Memory B cell (primary cell): Measurements from ENCODE around the gene MAP4K4.
A peak's percentile ranks its signal among the peaks of the same experiment; 100 is the strongest.
"Not testable (repeated sequence)": the region's sequence is repeated elsewhere in the genome, so short reads cannot be mapped to it uniquely, and the experiment has no call there.

Source experiments
- ATAC-seq: fragments of 150-1000 bp; cut with Tn5 transposase; 2 replicates; pipeline ENCODE4 v1.10.0; 2021; ENCODE audit warnings: low read depth, mild to moderate bottlenecking, moderate library complexity
- DNase-seq, 2 donors: peaks; one replicate each; pipeline ENCODE4 v3.0.0; 2022; ENCODE audit warnings: low spot score in 2 of 2
- H3K27ac Mint-ChIP-seq: one replicate; pipeline ENCODE4 v1.8.0; 2022; ENCODE audit warnings: mild to moderate bottlenecking, moderate library complexity, mixed read lengths
- H3K27me3 Mint-ChIP-seq: one replicate; pipeline ENCODE4 v1.8.0; 2022; ENCODE audit warnings: mixed read lengths
- H3K36me3 Mint-ChIP-seq: one replicate; pipeline ENCODE4 v1.8.0; 2022; ENCODE audit warnings: mild to moderate bottlenecking, mixed read lengths
- H3K4me1 Mint-ChIP-seq: one replicate; pipeline ENCODE4 v1.8.0; 2022; ENCODE audit warnings: mixed read lengths
- H3K4me3 Mint-ChIP-seq: one replicate; pipeline ENCODE4 v1.8.0; 2022; ENCODE audit warnings: mild to moderate bottlenecking, moderate library complexity, mixed read lengths
- H3K9me3 Mint-ChIP-seq: one replicate; pipeline ENCODE4 v1.8.0; 2022; ENCODE audit warnings: mixed read lengths

MAP4K4 gene

GRCh38 chr2:101768556-101769220 lies 71.2 kb downstream of the MAP4K4 start:
- Mint-ChIP-seq H3K9me3 (no peaks in the 10 kb centered on the region), H3K27ac (peak overlapping the region; percentile 75), H3K36me3 (no peaks in the 10 kb centered on the region), H3K4me1 (peaks cover 71% of the 10 kb centered on the region), H3K27me3 (no peaks in the 10 kb centered on the region), H3K4me3 (peak overlapping the region; percentile 31)
- peak; percentile 44 for ATAC-seq
- DNase-seq: no peak

GRCh38 chr2:101769726-101770125 lies 72.2 kb downstream of the MAP4K4 start:
- H3K4me3 Mint-ChIP-seq, H3K9me3 Mint-ChIP-seq, H3K27me3 Mint-ChIP-seq, DNase-seq, H3K36me3 Mint-ChIP-seq, ATAC-seq: not testable (repeated sequence)
- Mint-ChIP-seq H3K4me1 (peaks cover 69% of the 10 kb centered on the region), H3K27ac (peak overlapping the region; percentile 49)

- H3K36me3 Mint-ChIP-seq: no peaks in the 10 kb centered on the region
- DNase-seq (no peak), ATAC-seq (peak; percentile 64)
- peaks cover 70% of the 10 kb centered on the region for H3K4me1 Mint-ChIP-seq
- peak overlapping the region; percentile 38 for H3K27ac Mint-ChIP-seq
- no peaks in the 10 kb centered on the region for H3K9me3 Mint-ChIP-seq
- H3K27me3 Mint-ChIP-seq: no peaks in the 10 kb centered on the region
- H3K4me3 Mint-ChIP-seq: no peak overlapping the region
Observed at GRCh38 chr2:101770726-101771125, 73.2 kb downstream of the MAP4K4 start.

GRCh38 chr2:101771227-101771902 lies 73.9 kb downstream of the MAP4K4 start:
- no peaks in the 10 kb centered on the region for H3K36me3 Mint-ChIP-seq
- peak overlapping the region; percentile 38 for H3K27ac Mint-ChIP-seq
- H3K9me3 Mint-ChIP-seq: no peaks in the 10 kb centered on the region
- peaks cover 66% of the 10 kb centered on the region for H3K4me1 Mint-ChIP-seq
- no peaks in the 10 kb centered on the region for H3K27me3 Mint-ChIP-seq
- DNase-seq (no peak), ATAC-seq (no peak)
- H3K4me3 Mint-ChIP-seq: no peak overlapping the region

- Mint-ChIP-seq H3K9me3 (no peaks in the 10 kb centered on the region), H3K27me3 (no peaks in the 10 kb centered on the region), H3K4me1 (peaks cover 61% of the 10 kb centered on the region), H3K36me3 (no peaks in the 10 kb centered on the region), H3K27ac (no peak overlapping the region), H3K4me3 (no peak overlapping the region)
- no peak for ATAC-seq
- DNase-seq: no peak
Observed at GRCh38 chr2:101771910-101772321, 74.4 kb downstream of the MAP4K4 start.

DNA sequence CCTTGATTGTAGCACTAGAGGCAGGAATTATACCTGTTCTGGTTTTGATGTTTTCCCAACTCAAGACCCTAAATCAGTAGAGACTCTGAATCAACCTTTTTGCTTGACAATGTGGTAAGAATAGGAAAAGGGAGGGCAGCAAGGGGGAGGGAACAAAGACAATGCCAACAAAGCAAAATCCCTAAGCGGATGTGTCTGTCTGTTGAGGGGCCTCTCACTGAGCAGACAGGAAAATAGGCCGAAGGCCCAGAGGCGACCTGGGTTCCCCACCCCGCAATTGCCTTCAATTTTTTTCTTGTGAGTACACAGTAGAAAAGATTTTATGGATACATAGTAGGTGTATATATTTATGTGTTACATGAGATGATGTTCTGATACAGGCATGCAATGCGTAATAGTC lies 75.6 kb downstream of the MAP4K4 start:
- no peaks in the 10 kb centered on the region for H3K27me3 Mint-ChIP-seq
- ATAC-seq: no peak
- no peak overlapping the region for H3K4me3 Mint-ChIP-seq
- no peaks in the 10 kb centered on the region for H3K9me3 Mint-ChIP-seq
- H3K27ac Mint-ChIP-seq: no peak overlapping the region
- H3K36me3 Mint-ChIP-seq: no peaks in the 10 kb centered on the region
- no peak for DNase-seq
- H3K4me1 Mint-ChIP-seq: peaks cover 61% of the 10 kb centered on the region

DNA sequence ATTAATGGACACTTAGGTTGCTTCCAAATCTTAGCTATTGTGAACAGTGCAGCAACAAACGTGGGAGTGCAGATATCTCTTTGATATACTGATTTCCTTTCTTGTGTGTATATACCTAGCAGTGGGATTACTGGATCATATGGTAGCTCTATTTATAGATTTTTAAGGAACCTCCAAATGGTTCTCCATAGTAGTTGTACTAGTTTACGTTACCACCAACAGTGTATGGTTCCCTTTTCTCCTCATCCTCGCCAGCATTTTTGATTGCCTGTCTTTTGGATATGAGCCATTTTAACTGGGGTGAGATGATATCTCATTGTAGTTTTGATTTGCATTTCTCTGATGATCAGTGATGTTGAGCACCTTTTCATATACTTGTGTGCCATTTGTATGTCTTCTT lies 76.5 kb downstream of the MAP4K4 start:
- H3K4me1 Mint-ChIP-seq: peaks cover 59% of the 10 kb centered on the region
- H3K36me3 Mint-ChIP-seq: not testable (repeated sequence)

GRCh38 chr2:101775092-101775491 lies 77.6 kb downstream of the MAP4K4 start:
- Mint-ChIP-seq H3K27me3 (no peaks in the 10 kb centered on the region), H3K27ac (peak overlapping the region; percentile 35), H3K36me3 (no peaks in the 10 kb centered on the region), H3K4me1 (peaks cover 64% of the 10 kb centered on the region), H3K4me3 (no peak overlapping the region), H3K9me3 (no peaks in the 10 kb centered on the region)
- ATAC-seq (no peak), DNase-seq (no peak)

More for the DNA sequence above, 76.5 kb downstream of the MAP4K4 start:
- not testable (repeated sequence) for H3K4me3 Mint-ChIP-seq, H3K27ac Mint-ChIP-seq, H3K9me3 Mint-ChIP-seq, H3K27me3 Mint-ChIP-seq, DNase-seq, ATAC-seq

GRCh38 chr2:101775636-101776035 lies 78.1 kb downstream of the MAP4K4 start:
- H3K36me3 Mint-ChIP-seq: no peaks in the 10 kb centered on the region
- DNase-seq (no peak), ATAC-seq (no peak)
- no peaks in the 10 kb centered on the region for H3K9me3 Mint-ChIP-seq
- peak overlapping the region; percentile 35 for H3K27ac Mint-ChIP-seq
- H3K4me1 Mint-ChIP-seq: peaks cover 67% of the 10 kb centered on the region
- no peaks in the 10 kb centered on the region for H3K27me3 Mint-ChIP-seq
- H3K4me3 Mint-ChIP-seq: no peak overlapping the region

DNA sequence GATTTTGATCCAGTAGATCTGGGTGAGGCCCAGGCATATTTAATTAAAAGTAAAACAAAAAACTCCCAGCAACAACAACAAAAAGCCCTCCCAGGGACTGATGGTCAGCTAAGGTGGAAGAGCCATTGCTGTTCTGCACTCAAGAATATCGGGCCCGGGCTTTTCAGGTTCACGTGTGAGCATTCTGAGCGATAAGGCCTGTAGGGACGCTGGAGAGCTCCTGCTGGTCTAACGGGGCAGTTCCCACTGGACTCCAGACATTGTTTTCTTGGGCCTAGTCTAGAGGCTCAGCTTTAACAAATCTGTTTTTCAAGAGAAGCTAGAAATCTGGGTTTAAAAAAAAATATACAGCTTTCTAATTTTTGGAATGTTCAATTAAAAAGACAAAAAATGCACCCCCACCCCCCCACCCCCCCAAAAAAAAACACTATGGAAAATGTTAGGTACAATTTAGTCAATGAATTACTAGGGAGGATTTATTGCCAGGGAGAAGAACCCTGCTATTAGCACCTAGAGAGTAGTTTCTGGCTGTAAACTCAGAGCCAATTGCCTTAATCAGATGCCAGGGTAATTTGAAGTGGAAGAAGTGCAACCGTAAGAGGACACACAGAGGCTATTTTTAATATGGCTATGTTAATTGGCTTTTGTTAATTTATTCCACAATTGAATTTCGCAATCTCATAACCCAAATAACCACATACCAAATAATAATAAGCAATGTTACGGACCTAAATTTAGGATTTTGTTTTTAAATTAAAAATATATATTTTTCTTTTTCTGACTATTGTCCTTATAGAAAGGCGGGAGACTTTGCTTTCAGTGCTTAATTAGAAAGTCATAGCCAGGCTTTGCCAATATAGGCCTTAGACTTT lies 78.9 kb downstream of the MAP4K4 start:
- H3K27ac Mint-ChIP-seq: no peak overlapping the region
- ATAC-seq (no peak), DNase-seq (no peak)
- no peaks in the 10 kb centered on the region for H3K27me3 Mint-ChIP-seq
- no peaks in the 10 kb centered on the region for H3K36me3 Mint-ChIP-seq
- H3K9me3 Mint-ChIP-seq: no peaks in the 10 kb centered on the region
- no peak overlapping the region for H3K4me3 Mint-ChIP-seq
- peaks cover 67% of the 10 kb centered on the region for H3K4me1 Mint-ChIP-seq

- Mint-ChIP-seq H3K27me3 (no peaks in the 10 kb centered on the region), H3K27ac (no peak overlapping the region), H3K36me3 (no peaks in the 10 kb centered on the region), H3K9me3 (no peaks in the 10 kb centered on the region), H3K4me3 (no peak overlapping the region), H3K4me1 (peaks cover 71% of the 10 kb centered on the region)
- no peak for DNase-seq
- no peak for ATAC-seq
Observed at GRCh38 chr2:101777337-101777736, 79.8 kb downstream of the MAP4K4 start.

GRCh38 chr2:101778102-101778501 lies 80.6 kb downstream of the MAP4K4 start:
- Mint-ChIP-seq H3K27me3 (no peaks in the 10 kb centered on the region), H3K9me3 (no peaks in the 10 kb centered on the region), H3K36me3 (no peaks in the 10 kb centered on the region), H3K4me3 (no peak overlapping the region), H3K27ac (peak overlapping the region; percentile 91), H3K4me1 (peaks cover 70% of the 10 kb centered on the region)
- ATAC-seq (no peak), DNase-seq (no peak)

- H3K4me3 Mint-ChIP-seq: no peak overlapping the region
- DNase-seq: no peak
- peaks cover 73% of the 10 kb centered on the region for H3K4me1 Mint-ChIP-seq
- no peaks in the 10 kb centered on the region for H3K9me3 Mint-ChIP-seq
- H3K27me3 Mint-ChIP-seq: no peaks in the 10 kb centered on the region
- ATAC-seq: no peak
- H3K36me3 Mint-ChIP-seq: peaks cover 2% of the 10 kb centered on the region
- peak overlapping the region; percentile 91 for H3K27ac Mint-ChIP-seq
Observed at GRCh38 chr2:101779190-101779589, 81.7 kb downstream of the MAP4K4 start.

- ATAC-seq (peak; percentile 52), DNase-seq (no peak)
- H3K36me3 Mint-ChIP-seq: peaks cover 2% of the 10 kb centered on the region
- peak overlapping the region; percentile 91 for H3K27ac Mint-ChIP-seq
- no peaks in the 10 kb centered on the region for H3K27me3 Mint-ChIP-seq
- no peaks in the 10 kb centered on the region for H3K9me3 Mint-ChIP-seq
- H3K4me1 Mint-ChIP-seq: peaks cover 71% of the 10 kb centered on the region
- H3K4me3 Mint-ChIP-seq: peak overlapping the region; percentile 3
Observed at GRCh38 chr2:101779656-101780055, 82.1 kb downstream of the MAP4K4 start.
